ENCODE measurements around the gene ANAPC1.

GRCh38 chr2:111924617-111925107, 40.7 kb upstream of the ANAPC1 start:
- no peak for TF ChIP-seq CTCF (IDR thresholded peaks at IDR 0.05; ENCODE audit: borderline replicate concordance, extremely low read depth, low read length, poor library complexity, severe bottlenecking)
- TF ChIP-seq EZH2 (IDR thresholded peaks at IDR 0.05; ENCODE audit: borderline replicate concordance, low read depth, low read length, severe bottlenecking): no peak
